RCC 7860 (cell line): Measurements from ENCODE around the gene TLR5.

Source experiments
- DNase-seq: peaks from one replicate; pipeline ENCODE4 v3.0.0-alpha.2; 2015; ENCODE audit warnings: low spot score
- FAIRE-seq: peaks from 2 replicates; lab custom pipeline; 2012; peaks lifted over from hg19 to GRCh38; lab: Jason Lieb, UNC

TLR5 gene

GRCh38 chr1:223075834-223076233, 67.2 kb downstream of the TLR5 start:
- DNase-seq (no peak), FAIRE-seq (no peak)

- DNase-seq (no peak), FAIRE-seq (no peak)
These were observed 68.4 kb downstream of the TLR5 start for GRCh38 chr1:223074445-223075300.

DNA sequence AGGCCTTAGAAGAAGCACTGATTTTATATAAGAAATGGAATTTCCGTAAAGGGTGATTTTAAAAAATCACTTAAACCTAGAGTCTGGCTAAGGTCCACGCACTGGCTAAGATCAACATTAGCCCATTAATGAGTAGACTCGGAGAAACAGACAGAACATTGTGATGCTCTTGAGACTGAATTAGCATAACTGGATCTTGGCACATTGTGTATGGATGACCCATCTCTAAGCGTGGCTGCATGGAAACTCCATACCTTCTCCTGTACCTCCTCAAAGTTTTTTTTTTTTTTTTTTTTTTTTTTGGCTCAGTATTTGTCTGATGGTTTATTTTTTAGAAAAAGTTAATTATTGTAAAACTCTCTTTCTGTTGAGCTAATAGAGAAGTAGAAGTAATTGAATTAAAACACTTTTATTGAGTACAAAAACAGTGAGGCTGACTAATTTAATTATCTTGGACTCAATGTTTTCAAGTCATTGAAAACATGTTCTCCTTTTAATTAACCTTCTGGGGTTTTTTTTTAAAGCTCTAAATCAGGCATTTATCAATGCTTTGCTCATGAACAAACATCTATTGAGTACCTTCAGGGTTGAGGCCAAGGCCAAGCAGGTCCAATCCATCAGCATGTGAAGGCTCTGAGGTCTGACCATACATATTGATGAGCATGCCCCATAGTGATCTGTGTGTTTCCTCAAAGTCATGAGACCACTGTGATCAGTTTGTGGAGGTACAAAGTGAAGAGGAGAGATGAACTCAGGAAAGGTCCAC, 74.0 kb downstream of the TLR5 start:
- FAIRE-seq: no peak
- DNase-seq: no peak

DNA sequence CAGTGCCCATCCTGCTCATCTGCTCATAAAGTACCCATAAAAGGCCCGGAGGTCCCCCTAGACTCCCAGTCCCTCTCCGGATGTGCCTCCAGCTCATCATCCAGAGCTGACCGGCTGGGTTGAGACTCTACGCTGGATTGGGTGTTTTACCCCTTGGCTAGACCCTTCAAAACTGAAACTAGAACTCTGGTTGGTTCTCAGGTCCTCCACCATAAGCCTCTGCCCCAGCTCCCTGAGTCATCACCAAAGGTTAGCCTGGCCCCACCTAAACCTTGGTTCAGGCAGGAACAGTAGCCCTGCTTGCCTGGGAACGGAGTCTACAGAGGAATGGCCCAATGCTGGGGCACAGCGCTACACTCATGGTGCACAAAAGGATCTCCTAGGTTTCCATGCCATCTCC, 75.1 kb downstream of the TLR5 start:
- FAIRE-seq (no peak), DNase-seq (no peak)

DNA sequence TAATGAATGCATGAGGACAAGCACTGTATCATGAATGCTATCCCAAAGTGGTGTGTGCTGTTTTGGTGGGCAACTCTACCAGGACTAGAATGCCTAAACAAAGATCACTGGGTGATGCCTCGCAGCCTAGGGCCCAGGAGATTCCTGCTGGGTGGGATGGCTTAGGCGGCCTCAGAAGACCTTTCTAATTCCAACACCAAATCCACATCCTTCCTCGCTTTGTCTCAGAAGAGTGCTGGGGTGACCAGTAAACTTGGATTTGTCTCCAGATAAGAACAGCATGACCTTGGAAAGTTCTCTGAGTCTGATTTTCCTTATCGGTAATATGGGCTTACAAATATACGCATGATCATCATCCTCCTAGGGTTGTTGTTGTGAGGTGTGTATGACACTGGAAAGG, 76.6 kb downstream of the TLR5 start:
- no peak for FAIRE-seq
- no peak for DNase-seq

GRCh38 chr1:223062177-223062576, 80.9 kb downstream of the TLR5 start:
- FAIRE-seq: no peak
- no peak for DNase-seq

GRCh38 chr1:223059526-223059925, 83.5 kb downstream of the TLR5 start:
- DNase-seq: no peak
- no peak for FAIRE-seq
